Caco-2 (cell line): ENCODE results near the gene CELA2B. TPM values are rescaled to one million over a fixed set of nuclear protein-coding genes. Genes with fewer than 3 reads are reported as not detected.

Source experiments
- BruUV-seq: library from RNA; stranded (reverse); fragments of 400-500 nt; replicated peaks from 2 replicates; lab custom pipeline; 2021; lab: Mats Ljungman, UMichigan
- CTCF ChIA-PET: fragments of 300-600 bp; sonication (Branson Sonifier 250); formaldehyde crosslinking; loops from one replicate; lab custom pipeline; 2022; ENCODE audit warnings: antibody characterized with exemption; lab: Charles Lee
- POLR2A ChIA-PET: fragments of 300-600 bp; sonication (Branson Sonifier 250); formaldehyde crosslinking; loops from one replicate; lab custom pipeline; 2022; ENCODE audit warnings: antibody characterized with exemption; lab: Charles Lee
- DNase-seq, 2 experiments: peaks; one replicate each; pipeline versions ENCODE4 v3.0.0 to v3.0.0-alpha.2; 2020 to 2022
- H3K27me3 ChIP-seq: replicated peaks from 2 replicates; pipeline ENCODE4 v1.6.0; 2011; ENCODE audit warnings: low read length; ENCODE audit not compliant: control insufficient read depth, insufficient read depth
- H3K36me3 ChIP-seq: 2 replicates; pipeline ENCODE4 v1.5.1; 2011; ENCODE audit warnings: low read length; ENCODE audit not compliant: control insufficient read depth, insufficient read depth
- H3K4me1 ChIP-seq: fragments of 250-450 bp; sonication (Bioruptor Pico); 2 replicates; pipeline ENCODE4 v1.5.1; 2020; ENCODE audit warnings: mild to moderate bottlenecking
- H3K4me3 ChIP-seq: 2 replicates; pipeline ENCODE4 v1.5.1; 2011; ENCODE audit warnings: low read depth, mild to moderate bottlenecking, control low read depth, low read length
- H3K9me3 ChIP-seq: fragments of 250-450 bp; sonication (Bioruptor Pico); 2 replicates; pipeline ENCODE4 v1.5.1; 2020; ENCODE audit warnings: mild to moderate bottlenecking, moderate library complexity
- H3K27ac Mint-ChIP-seq: one replicate; pipeline ENCODE4 v1.8.0; 2022; ENCODE audit warnings: mixed read lengths; ENCODE audit not compliant: unreplicated experiment
- H3K27me3 Mint-ChIP-seq: one replicate; pipeline ENCODE4 v1.8.0; 2022; ENCODE audit warnings: mixed read lengths; ENCODE audit not compliant: insufficient read depth, unreplicated experiment
- H3K36me3 Mint-ChIP-seq: one replicate; pipeline ENCODE4 v1.8.0; 2022; ENCODE audit warnings: mild to moderate bottlenecking, mixed read lengths; ENCODE audit not compliant: insufficient read depth, unreplicated experiment
- H3K4me1 Mint-ChIP-seq: one replicate; pipeline ENCODE4 v1.8.0; 2022; ENCODE audit warnings: low read depth, mixed read lengths; ENCODE audit not compliant: unreplicated experiment
- H3K4me3 Mint-ChIP-seq: one replicate; pipeline ENCODE4 v1.8.0; 2022; ENCODE audit warnings: mild to moderate bottlenecking, moderate library complexity, mixed read lengths; ENCODE audit not compliant: unreplicated experiment
- H3K9me3 Mint-ChIP-seq: one replicate; pipeline ENCODE4 v1.8.0; 2022; ENCODE audit warnings: mixed read lengths; ENCODE audit not compliant: unreplicated experiment
- CTCF ChIP-seq, 2 experiments: fragments of 200-600 bp in 1 of 2; IDR thresholded peaks; 1 replicate in 1 of 2; 2 replicates in 1 of 2; pipeline versions ENCODE4 v1.5.1 to v1.8.0; 2011 to 2022; ENCODE audit warnings: antibody characterized with exemption in 1 of 2, control low read depth in 1 of 2, inconsistent platforms in 1 of 2, low read depth in 1 of 2, low read length in 1 of 2, mild to moderate bottlenecking in 1 of 2, moderate library complexity in 1 of 2; ENCODE audit not compliant: insufficient read depth in 1 of 2, severe bottlenecking in 1 of 2, unreplicated experiment in 1 of 2
- intact Hi-C: fragments of 100-400 bp; cut with micrococcal nuclease; formaldehyde crosslinking; loops from one replicate; pipeline ENCODE4 v1.10.0; 2022; ENCODE audit not compliant: unreplicated experiment
- total RNA-seq: library from RNA; stranded (reverse); gene quantifications from 2 replicates; pipeline ENCODE4 v1.2.3, GENCODE V29; 2022

Gene CELA2B
- total RNA-seq, 1 experiment from 2014 or later = not detected

- ChIA-PET CTCF (no interaction called here), POLR2A (interaction anchor here (0.5 kb wide), 1 partner anchor 150 kb away, joined by 8 read pairs; no protein-coding TSS in a partner anchor)
- Histone ChIP-seq H3K9me3 (no peaks in the 10 kb centered on the region), H3K4me3 (no peak overlapping the region), H3K36me3 (no peaks in the 10 kb centered on the region), H3K27me3 (no peaks in the 10 kb centered on the region), H3K4me1 (0 out of 2 replicates have a peak, but pooled peaks cover 5% of the 10 kb centered on the region)
- BruUV-seq = no TSS peak
- H3K27me3 Mint-ChIP-seq = no peaks in the 10 kb centered on the region
- intact Hi-C loops = no loop called here
- H3K4me1 Mint-ChIP-seq = peaks cover 6% of the 10 kb centered on the region
- no peaks in the 10 kb centered on the region for H3K36me3 Mint-ChIP-seq
- no peak for DNase-seq
- TF ChIP-seq CTCF (IDR thresholded peaks at IDR 0.05; ENCODE audit: insufficient read depth in 1 of 2, low read depth in 1 of 2, low read length in 1 of 2, severe bottlenecking in 1 of 2, unreplicated experiment in 1 of 2) = no peak
- no peak overlapping the region for H3K4me3 Mint-ChIP-seq
- H3K27ac Mint-ChIP-seq = no peak overlapping the region
- H3K9me3 Mint-ChIP-seq = no peaks in the 10 kb centered on the region
Measured at GRCh38 chr1:15452866-15453571, 22.9 kb upstream of the CELA2B start.

DNA sequence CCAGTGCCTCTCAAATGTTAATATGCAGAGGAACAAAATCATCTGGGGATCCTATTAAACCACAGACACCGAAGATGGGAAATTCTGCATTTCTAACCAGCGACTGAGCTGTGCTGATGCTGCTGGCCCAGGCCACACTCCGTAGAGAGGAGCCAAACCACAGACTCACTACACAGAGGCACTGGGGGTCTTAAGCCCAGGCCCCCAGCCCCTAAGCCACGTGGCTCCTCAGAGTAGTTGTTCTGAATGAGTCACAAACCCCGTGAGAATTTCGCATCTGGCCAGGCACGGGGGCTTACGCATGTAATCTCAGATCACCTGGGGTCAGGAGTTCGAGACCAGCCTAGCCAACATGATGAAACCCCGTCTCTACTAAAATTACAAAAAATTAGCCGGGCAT lies 22.2 kb upstream of the CELA2B start:
- no peaks in the 10 kb centered on the region for H3K9me3 Mint-ChIP-seq
- Histone ChIP-seq H3K36me3 (no peaks in the 10 kb centered on the region), H3K27me3 (no peaks in the 10 kb centered on the region), H3K4me3 (no peak overlapping the region), H3K4me1 (0 out of 2 replicates have a peak, but pooled peaks cover 5% of the 10 kb centered on the region), H3K9me3 (no peaks in the 10 kb centered on the region)
- H3K27me3 Mint-ChIP-seq = no peaks in the 10 kb centered on the region
- ChIA-PET POLR2A (interaction anchor here (0.5 kb wide), 1 partner anchor 149 kb away, joined by 8 read pairs; no protein-coding TSS in a partner anchor), CTCF (no interaction called here)
- BruUV-seq = no TSS peak
- H3K36me3 Mint-ChIP-seq = no peaks in the 10 kb centered on the region
- no peak overlapping the region for H3K27ac Mint-ChIP-seq
- no peak for TF ChIP-seq CTCF (IDR thresholded peaks at IDR 0.05; ENCODE audit: insufficient read depth in 1 of 2, low read depth in 1 of 2, low read length in 1 of 2, severe bottlenecking in 1 of 2, unreplicated experiment in 1 of 2)
- no peak for DNase-seq
- intact Hi-C loops = no loop called here
- H3K4me1 Mint-ChIP-seq = peaks cover 11% of the 10 kb centered on the region
- no peak overlapping the region for H3K4me3 Mint-ChIP-seq

DNA sequence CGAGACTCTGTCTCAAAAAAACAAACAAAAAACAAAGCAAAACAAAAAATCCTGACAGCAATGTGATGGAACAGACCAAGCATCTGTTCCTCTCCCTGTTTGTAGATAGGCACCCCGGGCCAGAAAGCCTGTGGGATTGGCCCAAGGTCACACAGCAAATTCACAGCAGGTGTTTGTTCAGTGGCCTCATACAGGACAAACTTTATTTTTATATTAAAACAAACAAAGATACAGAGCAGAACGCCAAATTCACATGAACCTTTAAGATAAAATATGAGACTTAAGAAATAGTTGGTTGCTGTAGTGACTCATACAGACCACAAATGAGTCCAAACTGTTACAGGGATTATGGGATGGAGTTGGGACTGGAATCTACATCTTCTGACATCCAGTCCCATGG lies 21.6 kb upstream of the CELA2B start:
- Mint-ChIP-seq H3K4me1 (peaks cover 11% of the 10 kb centered on the region), H3K27ac (no peak overlapping the region), H3K27me3 (no peaks in the 10 kb centered on the region), H3K36me3 (no peaks in the 10 kb centered on the region), H3K9me3 (no peaks in the 10 kb centered on the region), H3K4me3 (no peak overlapping the region)
- BruUV-seq = no TSS peak
- no peak for DNase-seq
- intact Hi-C loops = no loop called here
- ChIA-PET POLR2A (no interaction called here), CTCF (no interaction called here)
- Histone ChIP-seq H3K36me3 (no peaks in the 10 kb centered on the region), H3K9me3 (no peaks in the 10 kb centered on the region), H3K4me3 (no peak overlapping the region), H3K27me3 (no peaks in the 10 kb centered on the region), H3K4me1 (0 out of 2 replicates have a peak, but pooled peaks cover 5% of the 10 kb centered on the region)
- TF ChIP-seq CTCF (IDR thresholded peaks at IDR 0.05; ENCODE audit: insufficient read depth in 1 of 2, low read depth in 1 of 2, low read length in 1 of 2, severe bottlenecking in 1 of 2, unreplicated experiment in 1 of 2) = no peak
